NOMO-1 treated with DMSO at 0.1 percent for 48 hours (cell line): ENCODE results near the gene PPP1R26.

Experiments used
- DNase-seq: peaks from one replicate; lab custom pipeline; 2025; ENCODE audit not compliant: unreplicated experiment; lab: John Stamatoyannopoulos, UW

Gene PPP1R26

GRCh38 chr9:135463140-135463539 is 16.4 kb upstream of the PPP1R26 start:
- no peak for DNase-seq

GRCh38 chr9:135464181-135464580 is 15.4 kb upstream of the PPP1R26 start:
- no peak for DNase-seq

- DNase-seq, result peak; percentile 33
These were observed 10.6 kb upstream of the PPP1R26 start for GRCh38 chr9:135468854-135469521.

- DNase-seq, result no peak
These were observed 7.6 kb upstream of the PPP1R26 start for GRCh38 chr9:135471791-135472640.

- no peak for DNase-seq
These were observed 5.5 kb upstream of the PPP1R26 start for GRCh38 chr9:135473972-135474543.

- DNase-seq, result no peak
These were observed 4.7 kb upstream of the PPP1R26 start for GRCh38 chr9:135474915-135475314.

GRCh38 chr9:135476561-135477355 is 2.8 kb upstream of the PPP1R26 start:
- DNase-seq, result no peak

- no peak for DNase-seq
These were observed 1.4 kb upstream of the PPP1R26 start for GRCh38 chr9:135478191-135478590.

GRCh38 chr9:135478829-135479468 is 633 bp upstream of the PPP1R26 start:
- peak; percentile 56 for DNase-seq

- DNase-seq, result peak; percentile 17
These were observed 723 bp downstream of the PPP1R26 start for GRCh38 chr9:135480071-135480939.

- no peak for DNase-seq
These were observed 1.3 kb downstream of the PPP1R26 start for GRCh38 chr9:135480940-135481310.

GRCh38 chr9:135482015-135482754 is 2.6 kb downstream of the PPP1R26 start:
- DNase-seq, result no peak

- DNase-seq, result no peak
These were observed 5.1 kb downstream of the PPP1R26 start for GRCh38 chr9:135484460-135485277.

GRCh38 chr9:135485385-135485784 is 5.8 kb downstream of the PPP1R26 start:
- DNase-seq, result no peak

GRCh38 chr9:135485832-135486231 is 6.2 kb downstream of the PPP1R26 start:
- DNase-seq, result no peak

GRCh38 chr9:135486267-135487065 is 6.9 kb downstream of the PPP1R26 start:
- no peak for DNase-seq

GRCh38 chr9:135487281-135488012 is 7.9 kb downstream of the PPP1R26 start:
- no peak for DNase-seq
